ENCODE results near the gene DNAAF1.
A peak's percentile ranks its signal among the peaks of the same experiment; 100 is the strongest.
"Not testable (repeated sequence)": the region's sequence is repeated elsewhere in the genome, so short reads cannot be mapped to it uniquely, and the experiment has no call there.

The DNAAF1 gene

DNA sequence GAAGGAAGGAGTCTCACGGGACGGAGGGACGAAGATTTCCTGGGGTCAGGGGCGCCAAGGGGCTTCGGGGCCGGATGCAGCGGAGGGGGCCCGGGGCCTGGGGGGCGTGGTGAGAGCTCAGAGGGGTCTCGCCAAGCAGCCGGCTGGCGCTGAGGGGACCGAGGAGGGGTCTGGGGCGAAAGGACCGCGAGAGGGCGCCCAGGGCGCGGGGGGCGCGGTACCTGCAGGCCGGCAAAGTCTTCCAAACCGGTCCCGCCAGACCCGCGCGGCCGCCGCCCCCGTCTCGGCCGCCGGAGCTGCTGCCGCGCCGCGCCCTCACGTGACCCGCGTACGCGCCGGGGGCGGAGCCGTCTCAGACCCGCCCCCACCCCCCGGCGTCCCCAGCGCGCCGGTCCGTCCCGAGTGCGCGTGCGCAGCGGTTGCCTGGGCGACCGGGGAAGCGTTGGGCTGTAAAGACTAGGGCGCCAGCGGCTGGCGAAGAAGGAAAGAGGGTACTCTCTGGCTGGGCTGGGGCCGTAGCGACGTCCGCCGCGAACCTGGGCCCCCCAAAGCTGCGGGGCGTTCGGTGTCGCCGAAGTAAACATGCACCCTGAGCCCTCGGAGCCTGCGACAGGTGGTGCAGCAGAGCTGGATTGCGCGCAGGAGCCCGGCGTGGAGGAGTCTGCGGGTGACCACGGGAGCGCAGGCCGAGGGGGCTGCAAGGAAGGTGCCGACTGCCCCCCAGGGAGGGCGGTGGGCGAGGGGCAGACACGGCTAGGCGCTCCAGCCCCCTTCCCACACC lies at the start of gene DNAAF1, which contains the start of gene HSDL1:
Gene DNAAF1, plus strand, starts transcription at position 450 of the 781 bp plus-strand sequence. Its CDS starts 133 bp downstream, at position 583.
Gene HSDL1, minus strand, starts transcription at position 319 of the 781 bp plus-strand sequence. CDS start 13,856 bp downstream, outside the sequence.
- peak in 55 of 56 donors; percentile 37 to 96 (median 84) for DNase-seq

- DNase-seq: no peak
These were observed 49.6 kb upstream of the DNAAF1 start for GRCh38 chr16:84095466-84095865.

- no peak for DNase-seq
These were observed 48.6 kb upstream of the DNAAF1 start for GRCh38 chr16:84096447-84097005.

DNA sequence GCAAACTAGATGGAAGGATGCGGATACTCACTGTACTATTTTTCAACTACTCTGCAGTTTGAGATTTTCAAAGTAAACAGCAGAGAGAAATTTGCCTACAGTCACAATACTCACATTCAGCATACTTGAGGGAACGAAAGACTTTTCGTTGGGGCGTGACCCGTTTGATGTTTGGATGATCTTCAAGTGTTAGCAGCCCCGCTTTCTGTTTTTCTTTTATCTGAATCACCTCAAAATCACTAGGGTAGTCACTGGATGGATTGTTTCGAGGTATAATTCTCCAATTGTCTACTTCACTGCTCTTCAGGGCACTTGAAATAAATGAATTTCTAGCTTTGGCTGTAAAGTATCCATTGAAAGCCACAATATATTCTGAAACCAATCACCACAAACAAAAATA lies 46.2 kb upstream of the DNAAF1 start:
- no peak for DNase-seq

- DNase-seq: no peak
These were observed 41.4 kb upstream of the DNAAF1 start for GRCh38 chr16:84103678-84104077.

DNA sequence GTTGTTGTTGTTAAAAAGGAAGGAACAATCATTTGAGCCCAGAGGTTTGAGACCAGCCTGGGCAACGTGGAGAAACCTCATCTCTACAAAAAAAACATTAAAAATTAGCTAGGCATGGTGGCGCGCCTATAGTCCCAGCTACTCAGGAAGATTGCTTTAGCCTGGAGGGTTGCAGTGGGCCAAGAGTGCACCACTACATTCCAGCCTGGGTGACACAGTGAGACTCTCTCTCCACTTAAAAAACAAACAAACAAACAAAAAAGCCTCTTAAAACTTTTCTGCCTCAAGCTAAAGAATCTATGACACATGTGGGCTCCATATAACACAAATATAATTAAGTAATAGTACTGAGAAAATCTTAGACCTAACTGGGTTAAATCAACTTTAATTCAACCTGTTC lies 40.9 kb upstream of the DNAAF1 start:
- DNase-seq: no peak

GRCh38 chr16:84105301-84105815 lies 39.8 kb upstream of the DNAAF1 start:
- DNase-seq: peak in 5 of 56 donors; percentile 14 to 23 (median 18)

- DNase-seq: no peak
These were observed 39.0 kb upstream of the DNAAF1 start for GRCh38 chr16:84105948-84106740.

DNA sequence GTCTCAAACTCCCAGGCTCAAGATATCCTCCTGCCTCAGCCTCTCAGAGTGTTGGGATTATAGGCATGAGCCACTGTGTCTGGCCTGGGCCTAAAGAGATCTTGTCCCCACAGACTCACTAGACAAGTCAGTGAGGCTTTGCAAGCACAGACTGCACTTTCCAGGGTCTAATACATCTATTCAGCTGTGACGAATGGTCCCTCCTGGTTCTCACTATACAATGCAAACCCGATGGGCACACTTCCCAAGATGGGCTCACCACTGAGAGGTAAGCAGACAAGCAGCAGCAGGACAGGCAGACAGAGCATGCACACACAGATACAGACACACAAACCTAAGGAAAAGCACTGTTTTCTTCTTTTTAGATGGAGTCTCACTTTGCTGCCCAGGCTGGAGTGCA lies 37.2 kb upstream of the DNAAF1 start:
- DNase-seq: no peak

DNA sequence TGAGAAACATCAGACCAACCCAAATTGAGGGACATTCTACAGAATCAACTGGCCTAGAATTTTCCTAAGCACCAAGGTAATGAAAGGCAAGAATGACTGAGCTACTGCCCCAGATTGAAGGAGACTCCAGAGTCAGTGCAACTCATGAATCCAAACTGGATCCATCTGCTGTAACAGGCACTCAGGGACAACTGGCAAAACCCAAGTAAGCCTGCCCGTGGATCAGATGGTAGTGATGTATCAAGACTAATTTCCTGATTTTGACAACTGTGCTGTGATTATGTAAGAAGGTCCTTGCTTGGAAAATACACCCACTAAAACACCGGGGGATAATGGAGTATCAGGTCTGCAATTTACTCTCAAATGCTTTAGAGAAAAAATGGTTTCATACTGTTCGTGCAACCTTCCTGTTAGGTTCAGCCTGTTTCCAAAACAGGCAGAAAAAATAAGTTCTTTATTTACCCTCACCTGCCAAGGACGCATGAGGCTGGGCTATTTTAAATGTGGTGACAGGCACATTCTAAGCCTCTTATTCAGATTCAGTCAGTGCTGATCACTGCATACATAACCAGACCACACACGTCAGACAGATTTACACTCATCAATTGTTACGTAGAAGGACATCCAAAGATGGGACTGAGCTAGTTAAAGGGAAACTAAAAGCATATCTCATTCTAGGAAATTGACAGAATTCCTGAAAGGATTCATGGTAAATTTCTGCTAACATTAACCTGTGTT lies 35.3 kb upstream of the DNAAF1 start:
- no peak for DNase-seq

- DNase-seq: no peak
These were observed 34.6 kb upstream of the DNAAF1 start for GRCh38 chr16:84110527-84110926.

DNA sequence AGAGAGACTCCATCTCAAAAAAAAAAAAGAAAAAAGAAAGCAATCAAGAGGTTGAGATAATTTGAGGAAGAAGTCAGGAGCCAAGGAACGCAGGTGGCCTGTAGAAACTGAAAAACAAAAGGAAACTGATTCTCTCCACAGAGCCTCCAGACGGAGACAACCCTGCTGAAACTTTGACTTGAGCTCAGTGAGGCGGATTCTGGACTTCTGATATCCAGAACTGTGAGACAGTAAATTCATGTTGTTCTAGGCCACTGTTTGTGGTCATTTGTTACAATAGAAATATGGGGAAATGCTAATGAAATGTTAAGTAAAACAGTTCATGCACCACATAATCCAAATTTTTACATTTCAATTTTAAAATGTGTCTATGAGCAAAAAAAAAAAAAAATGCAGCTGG lies 33.6 kb upstream of the DNAAF1 start:
- no peak for DNase-seq

DNA sequence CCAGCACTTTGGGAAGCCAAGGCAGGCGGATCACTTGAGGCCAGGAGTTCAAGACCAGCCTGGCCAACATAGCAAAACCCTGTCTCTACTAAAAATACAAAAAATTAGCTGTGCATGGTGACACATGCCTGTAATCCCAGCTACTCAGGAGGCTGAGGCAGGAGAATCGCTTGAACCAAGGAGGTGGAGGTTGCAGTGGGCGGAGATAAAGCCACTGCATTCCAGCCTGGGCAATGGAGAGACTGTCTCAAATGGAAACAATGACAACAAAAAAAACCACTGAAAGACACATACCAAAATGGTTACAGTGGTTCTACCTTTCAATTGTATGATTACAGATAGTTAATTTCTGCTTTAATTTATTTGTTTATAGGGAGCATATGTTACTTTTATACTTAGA lies 33.2 kb upstream of the DNAAF1 start:
- not testable (repeated sequence) for DNase-seq

DNA sequence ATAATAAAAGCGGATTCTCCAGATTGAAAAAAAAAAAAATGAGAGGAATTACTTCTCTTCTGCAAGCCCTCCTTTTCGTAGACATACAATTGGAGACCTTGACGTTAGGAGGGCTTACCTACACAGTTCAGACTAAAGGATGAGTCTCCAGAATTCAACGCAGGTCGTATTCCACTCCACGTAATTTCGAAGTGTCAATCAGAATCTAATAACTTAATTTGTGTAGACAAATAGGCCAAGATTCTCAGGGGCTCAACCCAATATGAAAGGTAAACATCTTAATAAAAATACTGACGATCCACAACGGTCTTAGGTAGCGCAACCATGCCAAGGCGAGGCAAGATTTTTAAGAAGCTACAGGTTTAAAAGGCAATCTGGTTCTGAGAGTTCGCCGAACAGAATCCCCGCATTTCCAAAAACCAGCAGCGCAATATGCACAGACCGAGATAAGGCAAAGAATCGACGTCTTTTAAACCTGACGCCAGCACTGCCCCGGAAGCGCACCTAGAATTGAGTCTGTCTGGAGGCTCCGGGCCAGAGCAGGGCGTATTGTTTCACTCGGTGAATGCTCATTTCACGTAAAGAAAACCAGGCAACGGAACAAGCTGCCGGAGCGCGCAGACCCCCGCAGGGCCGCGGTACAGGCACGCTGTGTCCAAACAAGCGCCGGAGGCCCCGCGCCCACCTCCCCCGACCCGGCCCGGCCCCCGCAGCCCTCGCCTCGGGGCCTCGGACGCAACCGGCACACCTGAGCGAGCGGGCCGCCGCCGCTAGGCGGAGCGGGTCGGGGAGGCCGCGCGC lies 29.0 kb upstream of the DNAAF1 start:
- DNase-seq: peak in 20 of 56 donors; percentile 26 to 74 (median 49)

- peak; percentile 38 to 99 (median 94) for DNase-seq
These were observed 28.2 kb upstream of the DNAAF1 start, which contains the start of gene MBTPS1 for GRCh38 chr16:84116720-84117493. MBTPS1 (minus strand) TSS chr16:84116942; CDS start chr16:84101783, 15,159 bp downstream.

- peak in 18 of 56 donors; percentile 10 to 74 (median 55) for DNase-seq
These were observed 27.6 kb upstream of the DNAAF1 start for GRCh38 chr16:84117494-84117843.

DNA sequence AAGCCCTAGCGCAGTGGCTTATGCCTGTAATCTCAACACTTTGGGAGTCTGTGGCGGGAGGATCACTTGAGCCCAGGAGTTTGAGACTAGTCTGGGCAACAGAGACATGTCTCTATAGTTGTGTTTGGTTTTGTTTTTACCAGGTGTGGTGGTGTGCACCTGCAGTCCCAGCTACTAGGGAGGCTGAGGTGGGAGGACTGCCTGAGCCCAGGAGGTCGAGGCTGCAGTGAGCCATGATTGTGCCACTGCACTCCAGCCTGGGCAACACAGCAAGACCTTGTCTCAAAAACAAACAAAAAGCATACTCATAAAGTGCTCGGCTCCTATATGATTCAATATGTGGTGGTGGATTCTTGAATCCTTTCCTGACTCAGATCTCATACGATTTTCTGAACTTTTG lies 26.8 kb upstream of the DNAAF1 start:
- DNase-seq: not testable (repeated sequence)

DNA sequence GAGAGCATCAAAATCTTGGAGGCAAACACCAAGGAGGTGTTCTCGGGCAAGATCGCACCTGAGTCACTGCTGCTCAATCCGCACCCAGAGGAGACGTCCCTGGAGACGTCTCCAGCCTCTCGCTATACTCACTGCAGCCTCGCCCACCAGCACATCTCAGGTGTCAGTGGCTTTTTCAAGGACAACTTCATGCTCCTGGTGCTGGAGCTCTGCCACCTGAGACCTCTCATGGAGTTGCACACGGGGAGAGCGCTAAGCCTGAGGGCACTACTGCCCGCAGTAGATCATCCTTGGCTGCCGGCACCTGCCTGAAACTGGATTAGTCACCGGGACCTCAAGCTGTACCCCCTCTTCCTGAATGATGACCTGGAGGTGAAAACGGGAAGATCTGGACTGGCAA lies 25.7 kb upstream of the DNAAF1 start:
- no peak for DNase-seq

DNA sequence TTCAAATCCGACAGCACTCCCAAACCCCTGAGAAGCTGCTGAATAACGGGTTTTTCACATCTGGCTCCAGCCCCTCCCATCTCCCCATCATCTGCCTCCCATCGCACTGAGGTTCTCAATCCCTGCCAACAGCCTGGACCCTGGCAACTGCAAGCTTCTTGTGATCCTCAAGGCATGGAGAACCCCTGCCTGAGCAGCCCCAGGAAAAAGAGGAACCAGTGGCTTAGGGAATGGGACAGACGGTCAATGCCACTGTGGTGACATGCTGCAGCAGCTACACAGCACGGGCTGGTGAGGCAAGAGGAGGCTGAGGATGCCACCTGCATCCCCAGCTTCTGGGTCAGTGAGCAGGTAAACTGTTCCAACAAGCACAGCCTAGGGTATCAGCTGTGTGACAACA lies 25.1 kb upstream of the DNAAF1 start:
- DNase-seq: no peak

Data from nucleus accumbens (tissue), 56 donors.